OCI-LY7 (cell line): ENCODE results near the gene DIAPH3.

Experiments
- EZH2phosphoT487 ChIP-seq: fragments of 200-600 bp; sonication (generic); IDR thresholded peaks from 2 replicates; pipeline ENCODE4 v1.6.1; 2018; ENCODE audit warnings: low read depth, borderline replicate concordance, mild to moderate bottlenecking, mixed run types, antibody characterized with exemption, low read length, moderate library complexity, mixed read lengths
- TF ChIP-seq, protein P1 (sequence below): fragments of 200-600 bp; sonication (generic); conservative IDR thresholded peaks from 2 replicates; pipeline ENCODE4 v1.5.1; 2014; ENCODE audit warnings: mild to moderate bottlenecking, antibody characterized with exemption, low read length, moderate library complexity, mixed read lengths

DNA sequence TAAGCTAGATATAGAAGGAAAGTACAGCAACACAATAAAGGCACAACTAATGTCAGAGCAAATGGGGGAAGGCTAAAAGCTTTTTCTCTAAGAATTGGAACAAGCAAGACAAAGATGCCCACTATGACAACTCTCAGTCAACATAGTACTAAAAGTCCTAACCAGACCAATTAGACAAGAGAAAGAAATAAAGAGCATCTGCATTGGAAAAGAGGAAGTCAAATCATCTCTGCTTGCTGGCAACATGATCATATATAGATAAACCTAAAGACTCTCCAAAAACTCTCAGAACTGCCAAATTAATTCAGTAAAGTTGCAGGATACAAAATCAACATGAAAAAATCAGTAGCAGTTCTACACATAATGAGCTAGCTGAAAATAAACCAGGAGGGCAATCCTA is 542.0 kb downstream of the DIAPH3 start:
- TF ChIP-seq, protein P1, sequence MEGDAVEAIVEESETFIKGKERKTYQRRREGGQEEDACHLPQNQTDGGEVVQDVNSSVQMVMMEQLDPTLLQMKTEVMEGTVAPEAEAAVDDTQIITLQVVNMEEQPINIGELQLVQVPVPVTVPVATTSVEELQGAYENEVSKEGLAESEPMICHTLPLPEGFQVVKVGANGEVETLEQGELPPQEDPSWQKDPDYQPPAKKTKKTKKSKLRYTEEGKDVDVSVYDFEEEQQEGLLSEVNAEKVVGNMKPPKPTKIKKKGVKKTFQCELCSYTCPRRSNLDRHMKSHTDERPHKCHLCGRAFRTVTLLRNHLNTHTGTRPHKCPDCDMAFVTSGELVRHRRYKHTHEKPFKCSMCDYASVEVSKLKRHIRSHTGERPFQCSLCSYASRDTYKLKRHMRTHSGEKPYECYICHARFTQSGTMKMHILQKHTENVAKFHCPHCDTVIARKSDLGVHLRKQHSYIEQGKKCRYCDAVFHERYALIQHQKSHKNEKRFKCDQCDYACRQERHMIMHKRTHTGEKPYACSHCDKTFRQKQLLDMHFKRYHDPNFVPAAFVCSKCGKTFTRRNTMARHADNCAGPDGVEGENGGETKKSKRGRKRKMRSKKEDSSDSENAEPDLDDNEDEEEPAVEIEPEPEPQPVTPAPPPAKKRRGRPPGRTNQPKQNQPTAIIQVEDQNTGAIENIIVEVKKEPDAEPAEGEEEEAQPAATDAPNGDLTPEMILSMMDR, result no peak
- TF ChIP-seq EZH2phosphoT487, result no peak
